ENCODE results near the gene MAPK11.
"Not testable (repeated sequence)": the region's sequence is repeated elsewhere in the genome, so short reads cannot be mapped to it uniquely, and the experiment has no call there.

MAPK11 gene

DNA sequence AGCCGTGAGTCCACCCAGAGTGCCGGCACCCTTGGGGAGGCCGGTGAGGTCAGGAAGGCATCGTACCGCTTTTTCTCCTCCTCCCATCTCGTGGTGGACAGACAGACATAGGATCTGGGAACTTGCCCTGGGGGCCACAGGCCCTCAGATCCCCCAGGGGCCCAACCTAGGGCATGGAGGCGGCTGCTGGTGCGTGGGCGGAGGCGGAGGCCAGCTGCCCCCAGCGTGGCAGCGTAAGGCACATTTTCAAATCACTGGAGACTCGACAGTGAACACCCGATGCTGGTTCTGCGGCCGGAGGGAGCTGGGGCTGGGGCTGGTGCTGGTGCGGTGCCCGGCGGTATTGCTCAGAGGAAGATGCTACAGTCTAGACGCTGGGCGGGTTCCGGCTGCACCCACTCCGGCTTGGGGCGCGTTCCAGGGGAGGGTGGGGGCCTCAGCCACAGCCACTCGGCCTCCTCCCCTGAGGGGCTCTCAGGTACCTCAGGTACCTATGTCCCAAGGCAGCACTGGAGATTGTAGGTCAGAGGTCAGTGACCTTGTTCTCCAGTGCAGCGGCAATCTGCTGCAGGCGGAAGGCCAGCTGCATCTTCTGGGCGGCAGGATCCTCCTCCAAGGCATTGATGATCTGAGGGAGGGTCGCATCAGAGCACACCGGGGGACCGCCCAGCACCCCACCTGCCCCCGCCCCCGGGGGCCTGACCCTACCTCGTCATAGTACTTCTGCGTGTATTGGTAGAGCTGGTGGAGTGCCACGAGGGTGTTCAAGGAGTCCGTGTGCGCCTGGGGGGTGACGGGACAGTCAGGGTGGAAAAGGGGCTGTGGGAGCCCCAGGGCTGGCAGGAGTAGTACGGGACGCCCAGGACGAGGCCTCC is 5.2 kb upstream of the MAPK11 start:
- no peak for DNase-seq (ENCODE audit: low read depth)

DNA sequence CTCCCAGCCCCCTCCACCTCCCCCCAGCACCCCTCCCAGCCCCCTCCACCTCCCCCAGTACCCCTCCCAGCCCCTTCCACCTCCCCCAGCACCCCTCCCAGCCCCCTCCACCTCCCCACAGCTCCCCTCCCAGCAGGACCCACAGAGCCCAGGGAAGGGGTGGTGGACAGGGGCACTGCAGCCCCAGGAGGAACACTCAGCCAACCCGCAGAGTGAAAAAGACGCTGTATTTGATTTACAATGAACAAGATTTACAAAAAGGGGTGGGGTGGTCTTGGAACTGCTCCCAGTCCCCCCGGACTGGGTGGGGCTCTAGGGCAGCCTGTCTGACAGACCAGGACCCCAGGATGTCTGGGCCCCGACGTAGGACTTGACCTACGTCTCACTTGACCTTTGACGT is 4.6 kb upstream of the MAPK11 start:
- no peak for DNase-seq (ENCODE audit: low read depth)

DNA sequence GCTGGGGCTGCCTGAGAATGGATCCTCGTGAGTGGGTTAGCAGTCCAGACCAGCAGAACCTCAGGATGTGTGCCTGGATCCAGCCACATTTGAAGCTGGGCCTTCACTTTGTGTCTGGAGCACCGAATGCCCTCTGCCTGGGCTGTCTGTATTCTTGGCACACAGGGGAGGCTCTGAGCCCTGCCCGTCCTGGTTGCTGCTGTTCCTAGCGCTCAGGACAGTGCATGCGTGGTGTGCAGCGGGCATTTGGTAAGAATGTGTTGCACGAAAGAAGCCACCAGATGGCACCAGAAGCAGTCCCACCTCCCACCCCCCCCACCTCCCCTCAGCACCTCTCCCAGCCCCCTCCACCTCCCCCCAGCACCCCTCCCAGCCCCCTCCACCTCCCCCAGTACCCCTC is 4.1 kb upstream of the MAPK11 start:
- DNase-seq (ENCODE audit: low read depth): no peak

DNA sequence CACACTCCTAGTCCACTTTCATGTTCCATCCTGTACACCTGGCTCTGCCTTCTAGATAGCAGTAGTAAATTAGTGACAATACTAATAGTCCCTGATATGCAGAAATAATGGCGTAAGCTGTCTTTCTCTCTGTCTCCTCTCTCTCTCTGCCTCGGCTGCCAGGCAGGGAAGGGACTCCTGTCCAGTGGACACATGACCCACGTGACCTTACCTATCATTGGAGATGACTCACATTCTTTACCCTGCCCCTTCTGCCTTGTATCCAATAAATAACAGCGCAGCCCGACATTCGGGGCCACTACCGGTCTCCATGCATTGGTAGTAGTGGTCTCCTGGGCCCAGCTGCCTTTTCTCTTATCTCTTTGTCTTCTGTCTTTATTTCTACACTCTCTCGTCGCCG is 3.6 kb upstream of the MAPK11 start:
- not testable (repeated sequence) for DNase-seq (ENCODE audit: low read depth)

DNA sequence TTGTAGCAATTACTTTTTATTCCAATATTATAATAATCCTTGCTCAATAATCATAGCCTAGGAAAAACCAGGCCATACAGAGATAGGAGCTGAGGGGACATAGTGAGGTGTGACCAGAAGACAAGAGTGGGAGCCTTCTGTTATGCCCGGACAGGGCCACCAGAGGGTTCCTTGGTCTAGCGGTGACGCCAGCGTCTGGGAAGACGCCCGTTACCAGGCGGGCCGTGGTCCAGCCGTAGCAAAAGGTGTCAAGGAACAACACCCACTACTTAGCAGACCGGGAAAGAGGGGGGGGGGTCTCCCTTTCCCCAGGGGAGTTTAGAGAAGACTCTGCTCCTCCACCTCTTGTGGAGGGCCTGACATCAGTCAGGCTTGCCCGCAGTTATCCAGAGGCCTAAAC is 3.2 kb upstream of the MAPK11 start:
- DNase-seq (ENCODE audit: low read depth): not testable (repeated sequence)

DNA sequence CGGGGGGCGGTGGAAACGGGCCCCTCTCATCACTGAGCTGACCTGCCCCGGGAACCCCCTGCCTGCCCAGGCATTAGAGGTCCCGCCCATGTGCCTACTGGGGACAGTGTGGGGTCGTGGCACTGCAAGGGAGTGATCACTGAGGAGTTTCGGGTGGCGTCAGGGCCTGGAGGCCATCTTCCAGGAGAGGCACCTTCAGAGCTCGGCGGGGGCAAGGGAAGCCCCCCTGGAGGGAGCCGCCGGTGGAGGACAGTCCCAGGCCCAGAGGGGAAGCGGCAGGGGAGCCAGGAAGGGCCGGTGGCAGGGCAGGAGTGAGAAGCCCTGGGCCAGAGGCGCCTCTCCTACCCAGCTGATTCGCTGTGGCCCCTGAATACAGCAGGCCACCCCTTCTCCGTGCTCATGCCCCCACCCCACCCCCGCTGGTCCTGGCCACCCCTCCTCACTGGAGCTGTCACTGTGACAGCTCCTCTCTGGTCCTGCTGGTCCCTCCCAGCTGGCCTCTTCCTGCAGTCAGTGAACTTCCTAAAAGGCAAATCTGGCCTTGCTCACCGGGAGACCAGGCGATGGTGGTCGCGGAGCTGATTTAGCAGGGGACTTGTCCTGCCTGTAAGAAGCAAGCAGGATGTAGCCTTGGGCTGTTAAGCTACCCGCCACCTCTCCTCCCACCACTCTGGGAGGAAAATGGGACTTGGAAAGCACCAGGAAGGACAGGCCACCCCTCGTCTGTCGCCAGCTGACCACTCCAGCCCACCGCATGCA is 2.0 kb upstream of the MAPK11 start:
- no peak for DNase-seq (ENCODE audit: low read depth)

DNA sequence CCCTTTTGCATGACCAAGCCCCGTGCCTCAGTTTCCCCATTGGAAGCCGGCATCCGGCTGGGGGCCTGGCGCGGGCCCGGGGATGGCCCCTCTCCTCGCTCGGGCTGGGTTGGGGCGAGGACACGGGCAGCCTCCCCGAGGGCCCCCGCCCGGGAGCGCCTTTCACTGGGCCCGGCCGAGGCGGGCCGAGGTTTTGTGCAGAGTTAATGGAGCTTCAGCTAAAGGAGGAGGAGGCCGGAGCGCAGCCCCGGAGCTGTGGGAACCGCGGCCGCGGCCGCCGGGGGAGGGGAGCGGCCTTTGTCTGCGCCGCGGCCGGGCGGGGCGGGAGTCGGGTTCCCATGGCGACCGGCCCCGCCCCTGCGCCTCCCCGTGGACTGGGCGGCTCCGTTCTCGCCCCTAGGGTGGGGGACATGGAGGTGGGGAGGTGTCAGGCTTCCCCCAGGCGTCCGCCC is 1.4 kb upstream of the MAPK11 start:
- no peak for DNase-seq (ENCODE audit: low read depth)

DNA sequence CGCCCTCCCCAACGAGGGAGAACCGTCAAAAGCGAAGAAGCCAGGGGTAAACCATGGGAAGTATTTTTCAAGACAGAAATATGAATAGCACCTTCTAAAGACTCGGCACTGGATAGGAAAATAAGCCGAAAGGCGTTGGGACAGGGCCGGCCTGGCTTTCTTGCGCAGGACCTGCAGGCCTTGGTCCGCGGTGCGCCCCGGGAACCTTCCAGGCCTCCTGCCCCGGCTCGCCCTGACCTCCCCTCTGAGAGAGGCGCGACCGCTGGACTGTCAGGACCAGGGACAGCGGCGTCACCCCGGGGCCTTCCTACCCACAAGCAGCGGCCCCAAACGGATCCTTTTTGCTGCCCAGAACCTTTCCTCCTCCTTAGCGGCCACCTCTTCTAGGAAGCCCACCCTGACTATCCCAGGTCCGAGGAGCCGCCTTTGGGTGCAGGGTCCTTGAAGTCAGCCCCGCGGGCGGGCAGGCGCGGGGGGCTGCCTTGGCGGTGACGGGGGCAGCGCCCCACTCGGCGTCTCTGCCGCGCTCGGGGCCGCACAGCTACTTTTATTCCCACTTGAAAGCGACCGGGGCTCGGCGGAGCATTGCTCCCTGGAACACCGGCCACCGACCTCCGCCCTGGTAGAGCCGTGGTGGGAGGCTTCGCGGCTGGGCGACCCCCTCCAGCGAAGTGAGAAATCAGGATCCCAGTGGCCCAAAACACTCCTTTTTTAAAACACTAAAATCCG is 650 bp upstream of the MAPK11 start:
- DNase-seq (ENCODE audit: low read depth): no peak

DNA sequence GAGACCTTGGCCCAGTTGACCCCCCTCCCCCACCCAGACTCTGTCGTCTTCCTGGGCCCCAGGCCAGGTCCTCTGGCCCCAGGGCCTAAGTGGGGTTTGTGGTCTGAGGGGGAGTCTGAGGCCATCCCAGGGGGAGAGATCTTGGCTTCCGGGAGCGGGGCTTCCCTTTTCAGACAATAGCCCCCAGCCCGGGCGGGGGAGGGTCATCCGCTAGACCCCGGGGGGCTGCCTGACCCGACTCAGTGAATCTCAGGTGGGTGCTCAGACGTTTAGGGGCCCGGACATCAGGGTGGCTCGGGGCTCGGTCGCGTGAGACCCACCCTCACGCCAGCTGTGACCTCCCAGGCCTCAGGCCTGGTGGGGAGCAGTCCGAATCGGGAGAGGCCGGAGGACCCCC is 609 bp downstream of the MAPK11 start:
- DNase-seq (ENCODE audit: low read depth): no peak

DNA sequence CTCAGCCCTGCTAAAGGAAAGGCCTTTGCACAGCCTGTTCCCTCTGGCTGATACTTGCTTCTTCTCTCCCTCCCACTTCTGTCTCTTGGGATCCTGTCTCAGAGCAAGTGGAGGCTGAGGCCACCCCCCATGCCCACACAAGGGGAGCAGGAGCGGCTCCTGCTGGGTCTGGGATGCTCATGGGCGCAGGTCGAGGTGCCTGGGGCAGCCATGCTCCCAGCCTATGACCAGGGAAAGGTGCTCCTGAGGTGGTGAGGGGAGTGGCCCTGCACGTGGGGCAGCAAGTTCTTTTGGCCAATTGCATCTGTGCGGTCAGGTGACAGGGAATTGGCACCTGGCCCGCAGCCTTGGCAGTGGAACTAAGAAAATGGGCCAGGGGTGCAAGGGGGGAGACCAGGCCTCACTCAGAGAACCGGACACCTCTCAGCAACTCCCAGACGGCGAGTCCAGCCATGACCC is 1.5 kb downstream of the MAPK11 start:
- DNase-seq (ENCODE audit: low read depth): no peak

DNA sequence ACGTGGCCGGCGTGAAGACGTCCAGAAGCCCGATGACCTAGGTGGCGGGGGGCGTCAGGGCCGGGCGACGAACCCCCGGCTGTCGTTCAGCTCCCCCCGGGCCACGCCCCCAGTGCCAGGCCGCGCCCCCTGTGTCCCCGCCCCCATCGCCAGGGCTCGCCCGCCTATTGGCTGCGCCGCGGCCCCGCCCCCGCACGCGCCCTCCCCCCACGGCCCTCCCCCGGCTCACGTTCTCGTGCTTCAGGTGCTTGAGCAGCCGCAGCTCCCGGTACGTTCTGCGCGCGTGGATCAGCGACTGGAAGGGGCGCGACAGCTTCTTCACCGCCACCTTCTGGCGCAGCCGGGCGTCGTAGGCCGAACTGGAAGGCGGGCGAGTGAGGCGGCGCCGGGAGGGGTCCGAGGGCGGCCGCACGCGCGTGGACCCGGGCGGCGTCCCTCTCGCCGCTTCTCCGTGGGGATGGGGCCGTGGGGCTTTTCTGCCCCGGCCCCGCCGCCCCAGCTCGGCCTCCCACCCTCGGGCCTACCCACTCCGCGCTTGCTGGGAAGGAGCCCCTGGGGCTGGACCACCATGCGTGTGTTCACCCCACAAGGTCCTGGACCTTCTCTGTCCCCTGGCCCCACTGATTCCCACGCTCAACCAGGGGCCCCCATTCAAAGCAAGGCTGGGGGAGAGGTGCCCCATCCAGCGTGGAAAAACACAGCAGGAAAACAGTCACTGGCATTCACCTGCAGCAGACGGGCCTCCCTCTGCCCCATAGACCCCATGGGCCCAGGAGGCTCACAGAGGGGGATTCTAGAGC is 2.4 kb downstream of the MAPK11 start:
- DNase-seq (ENCODE audit: low read depth): no peak

DNA sequence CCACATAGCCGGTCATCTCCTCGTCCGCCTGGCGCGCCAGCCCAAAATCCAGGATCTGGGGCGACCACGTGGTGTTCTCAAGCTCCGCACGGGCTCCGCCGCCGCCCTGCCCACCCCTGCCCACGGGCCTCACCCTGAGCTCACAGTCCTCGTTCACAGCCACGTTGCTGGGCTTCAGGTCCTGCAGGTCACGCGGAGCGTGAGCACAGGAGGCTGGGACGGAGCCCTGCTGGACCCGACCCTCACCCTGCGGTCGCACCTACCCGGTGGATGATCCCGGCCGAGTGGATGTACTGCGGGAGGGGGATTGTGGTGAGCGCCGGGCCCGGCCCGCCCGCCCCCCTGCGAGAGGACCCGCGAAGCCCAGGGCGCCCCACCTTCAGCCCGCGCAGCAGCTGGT is 3.2 kb downstream of the MAPK11 start:
- no peak for DNase-seq (ENCODE audit: low read depth)

DNA sequence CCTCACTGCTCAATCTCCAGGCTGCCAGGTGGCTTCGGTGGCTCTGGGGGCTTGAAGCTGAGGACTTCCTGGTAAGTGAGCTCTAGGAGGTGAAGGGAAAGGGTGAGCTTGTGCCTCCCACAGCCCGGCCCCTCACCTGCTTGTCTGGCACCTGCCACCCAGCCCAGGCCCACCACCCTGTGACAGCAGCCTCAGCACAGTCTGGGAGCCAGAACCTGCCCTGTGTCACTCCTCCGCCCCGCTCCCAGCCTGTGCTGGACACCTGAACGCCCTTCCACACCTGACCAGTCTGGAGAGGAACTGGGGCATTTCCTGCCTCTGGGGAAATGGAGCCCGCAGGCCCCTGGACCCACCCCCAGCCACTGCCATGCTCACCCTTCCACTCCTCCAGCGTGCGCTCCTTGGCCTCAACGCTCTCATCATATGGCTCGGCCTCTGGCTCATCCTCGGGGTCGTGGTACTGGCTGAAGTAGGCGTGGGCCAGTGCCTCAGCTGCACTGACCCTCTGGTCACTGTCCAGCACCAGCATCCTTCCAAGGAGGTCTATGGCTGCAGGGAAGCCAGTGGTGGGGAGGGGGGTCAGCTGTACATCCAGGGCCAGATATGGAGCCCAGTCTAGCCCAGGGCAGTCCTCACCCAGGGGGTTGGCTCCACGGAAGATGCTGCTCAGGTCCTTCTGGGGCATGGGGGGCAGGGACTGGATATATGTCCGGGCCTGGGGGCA is 5.1 kb downstream of the MAPK11 start:
- DNase-seq (ENCODE audit: low read depth): no peak

DNA sequence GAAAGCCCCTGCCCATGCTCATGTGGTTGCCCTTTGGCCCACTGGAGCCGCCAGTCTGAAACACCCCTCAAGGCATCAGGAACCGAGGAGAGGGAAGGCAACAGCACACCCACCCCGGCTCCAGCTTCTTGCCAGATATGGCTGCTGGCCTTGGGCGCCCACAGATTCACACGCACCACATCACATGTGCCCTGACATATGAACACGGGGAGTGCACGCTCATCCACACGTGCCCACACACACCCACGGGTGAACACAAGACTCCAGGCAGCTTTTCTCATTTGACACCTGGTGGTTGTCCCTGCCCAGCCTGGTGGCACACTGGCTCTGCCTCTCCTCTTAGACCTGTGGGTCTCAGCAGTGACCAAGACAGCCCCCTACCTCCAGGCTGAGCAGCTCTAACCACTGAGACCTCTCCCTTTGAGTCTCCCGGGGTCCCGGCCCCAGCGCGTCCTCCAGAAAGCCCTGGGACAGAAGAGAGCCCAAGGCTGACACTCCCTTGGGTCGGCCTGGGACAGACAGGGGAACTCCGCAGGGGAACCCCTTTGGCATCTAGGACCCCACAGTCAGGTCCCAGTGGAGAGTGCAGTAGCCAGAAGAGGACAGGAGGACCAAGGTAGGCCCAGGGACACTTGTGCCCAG is 6.0 kb downstream of the MAPK11 start:
- DNase-seq (ENCODE audit: low read depth): no peak

DNA sequence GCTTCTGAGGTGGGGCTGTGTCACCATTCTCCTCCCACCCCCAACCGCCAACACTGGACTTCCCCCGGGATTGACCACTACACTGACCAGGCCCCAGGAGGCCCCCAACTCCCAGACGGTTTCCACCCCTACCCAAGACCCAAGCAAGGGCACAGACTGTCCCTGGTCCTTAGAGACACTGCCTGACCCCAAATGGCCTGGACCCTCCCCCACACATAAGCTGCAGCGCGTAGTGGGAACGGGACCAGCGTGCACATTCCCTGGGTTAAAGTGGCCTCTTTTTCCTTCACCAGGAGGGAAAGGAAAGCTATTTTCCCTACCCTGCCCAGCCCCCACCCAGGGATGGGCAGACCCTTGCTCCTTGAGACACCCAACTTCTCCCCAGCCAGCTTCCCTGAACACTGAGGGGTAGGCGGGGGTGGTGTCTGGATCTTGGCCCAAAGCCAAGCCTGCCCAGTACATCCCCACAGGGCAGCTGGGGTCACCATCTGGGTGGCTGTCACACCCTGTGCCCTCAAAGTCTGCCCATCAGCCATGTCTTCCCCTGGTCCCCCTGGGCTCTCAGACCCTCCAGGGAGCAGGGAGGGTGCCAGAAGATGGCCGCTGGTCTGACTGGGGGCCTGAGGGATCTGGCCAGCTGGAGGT is 7.1 kb downstream of the MAPK11 start:
- DNase-seq (ENCODE audit: low read depth): no peak

DNA sequence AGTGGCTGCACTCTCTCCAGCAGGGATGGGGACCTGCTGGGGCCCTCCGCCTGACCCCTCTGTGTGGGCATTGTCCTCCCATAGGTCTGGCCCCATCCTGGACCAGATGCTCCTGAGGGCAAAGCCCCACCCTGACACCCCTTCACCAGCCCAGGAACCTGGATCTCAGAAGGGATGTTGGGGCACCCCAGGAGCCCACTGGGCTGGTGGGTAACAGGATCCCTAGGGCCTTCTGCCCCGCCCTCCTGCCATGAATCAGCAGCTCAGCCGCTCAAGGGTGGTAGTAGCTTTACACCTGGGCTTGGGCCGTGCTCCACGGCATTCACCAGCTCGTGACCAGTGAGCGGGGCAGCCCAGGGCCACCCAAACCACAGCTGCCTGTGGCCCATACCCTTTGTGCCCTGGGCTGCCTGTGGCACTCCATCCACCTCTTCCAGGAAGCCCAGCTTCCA is 7.7 kb downstream of the MAPK11 start:
- DNase-seq (ENCODE audit: low read depth): no peak

DNA sequence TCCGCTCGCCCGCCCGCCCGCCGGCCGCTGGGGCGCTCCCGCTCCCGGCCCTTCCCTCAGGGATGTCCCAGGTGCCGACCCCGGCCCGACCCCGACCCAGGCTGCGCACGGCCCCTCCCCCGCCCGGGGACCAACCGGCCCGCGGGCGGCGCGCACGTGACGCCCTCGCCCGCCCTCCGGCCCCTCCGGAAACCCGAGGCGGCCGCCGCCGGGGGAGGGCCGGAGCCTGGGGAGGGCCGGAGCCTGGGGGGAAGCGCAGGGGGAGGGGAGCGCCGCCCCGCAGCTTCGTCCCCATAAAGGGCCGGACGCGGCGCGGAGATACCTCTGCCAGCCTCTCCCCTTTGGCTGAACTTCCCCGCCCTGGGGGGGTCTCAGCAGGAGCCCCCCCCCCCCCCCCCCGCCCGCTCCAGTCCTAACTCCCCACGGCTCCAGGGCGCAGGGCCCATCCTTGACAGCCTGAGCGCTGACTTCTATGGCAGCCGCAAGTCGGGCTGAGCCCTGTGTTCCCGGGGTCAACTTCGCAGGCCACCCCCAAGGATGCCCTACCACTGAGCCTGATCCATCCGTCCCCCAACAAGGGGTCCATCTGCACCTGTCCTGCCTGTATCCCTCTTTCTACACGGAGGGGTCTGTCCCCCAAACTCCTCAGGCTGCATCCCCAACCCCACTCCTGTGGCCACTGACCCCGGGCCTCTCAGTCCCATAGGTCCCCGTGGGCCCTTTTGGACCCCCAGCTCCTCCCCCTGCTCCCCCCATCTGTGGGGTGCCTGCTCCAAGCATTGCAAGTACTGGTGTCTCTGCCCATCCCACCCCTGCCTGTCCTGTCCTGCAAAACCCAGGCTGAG is 8.3 kb downstream of the MAPK11 start, which contains the start of gene MAPK12:
MAPK12 (minus strand) TSS at position 69 of the 845 bp plus-strand sequence. CDS start 174 bp downstream, outside the sequence.
- DNase-seq (ENCODE audit: low read depth): no peak

DNA sequence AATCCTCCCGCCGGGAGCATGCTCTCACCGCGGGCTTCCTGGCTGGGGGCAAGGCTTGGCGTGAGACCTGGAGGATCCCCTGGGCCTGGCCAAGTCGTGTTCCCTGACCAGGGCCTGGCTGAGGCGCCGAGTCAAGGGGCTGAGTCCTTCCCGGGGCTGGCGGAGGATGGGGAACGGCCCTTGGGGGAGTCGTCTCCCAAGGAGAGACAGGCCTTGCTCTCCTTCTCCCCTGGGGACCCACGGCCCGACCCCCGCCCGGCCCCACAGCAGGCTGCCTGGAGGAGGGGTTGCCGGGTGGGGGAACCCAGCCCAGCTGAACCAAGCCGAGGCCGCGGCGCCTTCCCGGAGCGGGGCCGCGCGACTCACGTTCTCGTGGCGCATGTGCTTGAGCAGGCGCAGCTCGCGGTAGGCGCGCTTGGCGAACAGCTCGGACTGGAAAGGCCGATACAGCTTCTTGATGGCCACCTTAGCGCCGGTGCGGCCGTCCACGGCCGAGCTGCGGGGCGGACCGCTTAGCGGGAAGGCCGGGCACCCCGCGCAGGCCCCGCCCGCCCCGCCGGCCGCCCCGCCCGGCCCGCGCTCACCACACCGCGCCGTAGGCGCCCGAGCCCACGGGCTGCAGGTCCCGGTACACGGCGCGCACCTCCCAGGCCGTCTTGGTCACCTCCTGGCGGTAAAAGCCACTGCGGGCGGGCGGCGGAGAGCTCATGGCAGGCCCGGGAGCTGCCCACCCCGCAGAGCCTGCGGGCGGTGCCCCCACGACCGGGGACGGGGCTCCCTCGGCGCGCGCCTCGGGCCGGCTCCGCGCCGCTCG is 9.2 kb downstream of the MAPK11 start:
- no peak for DNase-seq (ENCODE audit: low read depth)
